ENCODE measurements around the gene DSCAM. TPM values are rescaled to one million over a fixed set of nuclear protein-coding genes. Genes with fewer than 3 reads are reported as not detected.

DSCAM gene
- total RNA-seq, 1 donor from 2014 or later: not detected

- no peak for DNase-seq (ENCODE audit: low spot score)
- Mint-ChIP-seq H3K4me3 (no peak overlapping the region), H3K9me3 (peaks cover 28% of the 10 kb centered on the region), H3K27me3 (ENCODE audit: insufficient read depth, low read depth) (no peaks in the 10 kb centered on the region), H3K4me1 (no peaks in the 10 kb centered on the region), H3K27ac (no peak overlapping the region), H3K36me3 (peaks cover under 1% of the 10 kb centered on the region)
- Histone ChIP-seq H2AFZ (replicated peaks) (no peak overlapping the region), H3K79me2 (ENCODE audit: low read depth) (no peaks in the 10 kb centered on the region), H3K9ac (no peak overlapping the region), H3K36me3 (no peaks in the 10 kb centered on the region), H3K27me3 (no peaks in the 10 kb centered on the region), H3K9me3 (ENCODE audit: low read depth) (peaks cover 5% of the 10 kb centered on the region), H3K4me3 (no peak overlapping the region), H3K27ac (no peak overlapping the region), H3K4me2 (no peak overlapping the region), H4K20me1 (ENCODE audit: low read depth) (no peaks in the 10 kb centered on the region), H3K4me1 (no peaks in the 10 kb centered on the region), H3F3A (ENCODE audit: low read depth) (no peaks in the 10 kb centered on the region)
- no peak for TF ChIP-seq EZH2phosphoT487 (IDR thresholded peaks at IDR 0.05)
- TF ChIP-seq, protein P1, sequence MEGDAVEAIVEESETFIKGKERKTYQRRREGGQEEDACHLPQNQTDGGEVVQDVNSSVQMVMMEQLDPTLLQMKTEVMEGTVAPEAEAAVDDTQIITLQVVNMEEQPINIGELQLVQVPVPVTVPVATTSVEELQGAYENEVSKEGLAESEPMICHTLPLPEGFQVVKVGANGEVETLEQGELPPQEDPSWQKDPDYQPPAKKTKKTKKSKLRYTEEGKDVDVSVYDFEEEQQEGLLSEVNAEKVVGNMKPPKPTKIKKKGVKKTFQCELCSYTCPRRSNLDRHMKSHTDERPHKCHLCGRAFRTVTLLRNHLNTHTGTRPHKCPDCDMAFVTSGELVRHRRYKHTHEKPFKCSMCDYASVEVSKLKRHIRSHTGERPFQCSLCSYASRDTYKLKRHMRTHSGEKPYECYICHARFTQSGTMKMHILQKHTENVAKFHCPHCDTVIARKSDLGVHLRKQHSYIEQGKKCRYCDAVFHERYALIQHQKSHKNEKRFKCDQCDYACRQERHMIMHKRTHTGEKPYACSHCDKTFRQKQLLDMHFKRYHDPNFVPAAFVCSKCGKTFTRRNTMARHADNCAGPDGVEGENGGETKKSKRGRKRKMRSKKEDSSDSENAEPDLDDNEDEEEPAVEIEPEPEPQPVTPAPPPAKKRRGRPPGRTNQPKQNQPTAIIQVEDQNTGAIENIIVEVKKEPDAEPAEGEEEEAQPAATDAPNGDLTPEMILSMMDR (IDR thresholded peaks at IDR 0.05): no peak
- no peak for TF ChIP-seq EZH2 (IDR thresholded peaks at IDR 0.05)
These were observed 881.9 kb downstream of the DSCAM start for GRCh38 chr21:39965026-39965425.

DNA sequence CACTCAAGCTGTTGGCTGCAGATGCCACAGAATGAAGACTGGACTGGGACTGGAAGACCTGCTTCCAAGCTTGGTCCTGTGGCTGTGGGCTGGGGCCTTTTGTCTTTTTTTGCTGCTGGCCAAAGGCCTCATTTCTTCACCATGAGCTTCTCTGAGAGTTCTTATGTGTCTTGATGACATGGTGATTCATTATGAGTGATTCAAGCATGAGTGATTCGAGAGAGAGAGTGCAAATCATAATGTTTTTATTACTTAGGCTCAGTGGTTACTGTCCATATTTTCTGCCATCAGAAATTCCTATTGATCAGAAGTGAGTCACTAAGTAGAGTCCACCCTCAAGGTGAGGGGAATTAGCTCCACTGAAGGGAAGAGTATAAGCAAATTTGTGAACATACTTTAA, 885.7 kb downstream of the DSCAM start:
- no peaks in the 10 kb centered on the region for H3K36me3 ChIP-seq
- no peak overlapping the region for H3K9ac ChIP-seq
- H4K20me1 ChIP-seq (ENCODE audit: low read depth): no peaks in the 10 kb centered on the region
- TF ChIP-seq, protein P1 (IDR thresholded peaks at IDR 0.05): no peak
- no peak for TF ChIP-seq EZH2 (IDR thresholded peaks at IDR 0.05)
- no peak for TF ChIP-seq EZH2phosphoT487 (IDR thresholded peaks at IDR 0.05)
- Mint-ChIP-seq H3K27ac (no peak overlapping the region), H3K4me1 (peaks cover 2% of the 10 kb centered on the region), H3K9me3 (peaks cover 28% of the 10 kb centered on the region), H3K36me3 (peaks cover 2% of the 10 kb centered on the region), H3K27me3 (ENCODE audit: insufficient read depth, low read depth) (peaks cover 3% of the 10 kb centered on the region), H3K4me3 (no peak overlapping the region)
- peaks cover 5% of the 10 kb centered on the region for H3K9me3 ChIP-seq (ENCODE audit: low read depth)
- H3K79me2 ChIP-seq (ENCODE audit: low read depth): no peaks in the 10 kb centered on the region
- H2AFZ ChIP-seq (replicated peaks): no peak overlapping the region
- H3K4me1 ChIP-seq: no peaks in the 10 kb centered on the region
- H3K27me3 ChIP-seq: no peaks in the 10 kb centered on the region
- H3K27ac ChIP-seq: no peak overlapping the region
- no peak for DNase-seq (ENCODE audit: low spot score)
- H3F3A ChIP-seq (ENCODE audit: low read depth): no peaks in the 10 kb centered on the region
- H3K4me2 ChIP-seq: no peak overlapping the region
- H3K4me3 ChIP-seq: no peak overlapping the region

Small RNAs within 50 kb of the gene (microRNA-seq; reads per million reads assigned to microRNA genes)
- gene MIR4760: not detected

Small RNAs within 50 kb of the gene (small RNA-seq; reads per million reads assigned to genes)
- gene MIR4760 (not detected), gene RF00432 (not detected)
